H9 (cell line): ENCODE data around the gene CCDC33. TPM values are rescaled to one million over a fixed set of nuclear protein-coding genes. Genes with fewer than 3 reads are reported as not detected.

ENCODE experiments used
- DNase-seq: peaks from one replicate; pipeline ENCODE4 v3.0.0-alpha.2; 2017
- H2AFZ ChIP-seq: one replicate; pipeline ENCODE4 v1.6.1; 2013; ENCODE audit warnings: mild to moderate bottlenecking, low read length, control low read depth, moderate library complexity
- H2AK5ac ChIP-seq: 2 replicates; pipeline ENCODE4 v1.6.1; 2013; ENCODE audit warnings: low read length, control low read depth, mixed read lengths; ENCODE audit not compliant: insufficient read length
- H2BK120ac ChIP-seq: one replicate; pipeline ENCODE4 v1.6.1; 2013; ENCODE audit warnings: low read depth, mild to moderate bottlenecking, low read length, control low read depth, inconsistent platforms; ENCODE audit not compliant: poor library complexity, severe bottlenecking
- H2BK12ac ChIP-seq: 2 replicates; pipeline ENCODE4 v1.6.1; 2013; ENCODE audit warnings: low read length, control low read depth, mixed read lengths, low read depth; ENCODE audit not compliant: insufficient read length
- H2BK15ac ChIP-seq: 2 replicates; pipeline ENCODE4 v1.6.1; 2013; ENCODE audit warnings: low read depth, low read length, control low read depth
- H2BK20ac ChIP-seq: one replicate; pipeline ENCODE4 v1.6.1; 2013; ENCODE audit warnings: low read depth, mild to moderate bottlenecking, low read length, control low read depth, inconsistent platforms; ENCODE audit not compliant: poor library complexity, severe bottlenecking
- H2BK5ac ChIP-seq: 2 replicates; pipeline ENCODE4 v1.6.1; 2013; ENCODE audit warnings: low read length, control low read depth, mixed read lengths; ENCODE audit not compliant: insufficient read length
- H3K14ac ChIP-seq: 2 replicates; pipeline ENCODE4 v1.6.1; 2013; ENCODE audit warnings: low read length, control low read depth; ENCODE audit not compliant: insufficient read depth
- H3K18ac ChIP-seq: 2 replicates; pipeline ENCODE4 v1.6.1; 2013; ENCODE audit warnings: low read depth, mild to moderate bottlenecking, mixed read lengths, low read length, control low read depth; ENCODE audit not compliant: insufficient read length
- H3K23ac ChIP-seq: 2 replicates; pipeline ENCODE4 v1.6.1; 2013; ENCODE audit warnings: low read length, control low read depth, mixed read lengths, low read depth; ENCODE audit not compliant: insufficient read length
- H3K23me2 ChIP-seq: 2 replicates; pipeline ENCODE4 v1.6.1; 2013; ENCODE audit warnings: low read depth, mild to moderate bottlenecking, mixed read lengths, low read length, control low read depth; ENCODE audit not compliant: insufficient read length, poor library complexity, severe bottlenecking
- H3K27ac ChIP-seq: 2 replicates; pipeline ENCODE4 v1.5.1; 2013; ENCODE audit warnings: low read length, control low read depth, mixed read lengths, low read depth; ENCODE audit not compliant: insufficient read length
- H3K27me3 ChIP-seq: 2 replicates; pipeline ENCODE4 v1.6.1; 2013; ENCODE audit warnings: low read length, control low read depth, inconsistent platforms; ENCODE audit not compliant: insufficient read depth
- H3K4ac ChIP-seq: 2 replicates; pipeline ENCODE4 v1.6.1; 2013; ENCODE audit warnings: low read depth, mild to moderate bottlenecking, control low read depth, inconsistent platforms, low read length, moderate library complexity
- H3K4me1 ChIP-seq: 2 replicates; pipeline ENCODE4 v1.6.1; 2013; ENCODE audit warnings: low read length, control low read depth, inconsistent platforms; ENCODE audit not compliant: insufficient read depth
- H3K4me2 ChIP-seq: 2 replicates; pipeline ENCODE4 v1.6.1; 2013; ENCODE audit warnings: low read length, control low read depth, mixed read lengths; ENCODE audit not compliant: insufficient read length, insufficient read depth
- H3K56ac ChIP-seq: 2 replicates; pipeline ENCODE4 v1.6.1; 2013; ENCODE audit warnings: low read depth, mild to moderate bottlenecking, mixed read lengths, low read length, control low read depth; ENCODE audit not compliant: insufficient read length
- H3K79me1 ChIP-seq: 2 replicates; pipeline ENCODE4 v1.6.1; 2013; ENCODE audit warnings: low read depth, mild to moderate bottlenecking, moderate library complexity, low read length, control low read depth, inconsistent platforms; ENCODE audit not compliant: insufficient read depth, poor library complexity, severe bottlenecking
- H3K79me2 ChIP-seq: 2 replicates; pipeline ENCODE4 v1.6.1; 2013; ENCODE audit warnings: low read length, control low read depth, inconsistent platforms; ENCODE audit not compliant: insufficient read depth
- H3K9ac ChIP-seq: 2 replicates; pipeline ENCODE4 v1.6.1; 2013; ENCODE audit warnings: low read length, control low read depth, mixed read lengths; ENCODE audit not compliant: insufficient read length; ENCODE audit errors: extremely low read depth
- H3K9me3 ChIP-seq: one replicate; pipeline ENCODE4 v1.6.1; 2013; ENCODE audit warnings: low read depth, low read length, inconsistent platforms; ENCODE audit not compliant: control insufficient read depth
- H3T11ph ChIP-seq: one replicate; pipeline ENCODE4 v1.6.1; 2013; ENCODE audit warnings: mild to moderate bottlenecking, low read length, control low read depth, inconsistent platforms
- H4K20me1 ChIP-seq: one replicate; pipeline ENCODE4 v1.6.1; 2013; ENCODE audit not compliant: control insufficient read depth, insufficient read length, insufficient read depth
- H4K5ac ChIP-seq: 2 replicates; pipeline ENCODE4 v1.6.1; 2013; ENCODE audit warnings: low read depth, mild to moderate bottlenecking, mixed read lengths, low read length, control low read depth; ENCODE audit not compliant: insufficient read length
- H4K8ac ChIP-seq: replicated peaks from 2 replicates; pipeline ENCODE4 v1.6.1; 2013; ENCODE audit warnings: low read length, control low read depth, mixed read lengths, low read depth; ENCODE audit not compliant: insufficient read length
- H4K91ac ChIP-seq: 2 replicates; pipeline ENCODE4 v1.6.1; 2013; ENCODE audit warnings: low read depth, mild to moderate bottlenecking, moderate library complexity, mixed read lengths, low read length, control low read depth; ENCODE audit not compliant: insufficient read length
- H3K27ac Mint-ChIP-seq, 3 experiments: 2 replicates in 2 of 3; 3 replicates in 1 of 3; pipeline ENCODE4 v1.8.0; 2020 to 2021; ENCODE audit warnings: mixed read lengths in 3 of 3, mild to moderate bottlenecking in 1 of 3, moderate library complexity in 1 of 3
- H3K27me3 Mint-ChIP-seq: 2 replicates; pipeline ENCODE4 v1.8.0; 2021; ENCODE audit warnings: low read depth, mild to moderate bottlenecking, moderate library complexity, mixed read lengths
- H3K36me3 Mint-ChIP-seq, 3 experiments: 2 replicates in 2 of 3; 3 replicates in 1 of 3; pipeline ENCODE4 v1.8.0; 2020 to 2021; ENCODE audit warnings: low read depth in 3 of 3, mixed read lengths in 3 of 3; ENCODE audit not compliant: insufficient read depth in 1 of 3
- H3K4me1 Mint-ChIP-seq, 2 experiments: 2 replicates each; pipeline ENCODE4 v1.8.0; 2020; ENCODE audit warnings: mixed read lengths in 2 of 2
- H3K4me3 Mint-ChIP-seq, 2 experiments: 2 replicates in 1 of 2; 3 replicates in 1 of 2; pipeline ENCODE4 v1.8.0; 2020 to 2021; ENCODE audit warnings: mild to moderate bottlenecking in 2 of 2, mixed read lengths in 2 of 2, moderate library complexity in 1 of 2
- H3K9me3 Mint-ChIP-seq, 2 experiments: 2 replicates in 1 of 2; 3 replicates in 1 of 2; pipeline ENCODE4 v1.8.0; 2020; ENCODE audit warnings: mild to moderate bottlenecking in 2 of 2, mixed read lengths in 2 of 2, moderate library complexity in 1 of 2
- WGBS: extraction: QIAGEN DNeasy Blood & Tissue Kit; methylation state at CpG from one replicate; pipeline ENCODE4 v1.1.7; 2013; ENCODE audit warnings: missing lambda C conversion rate, low lambda C conversion rate, mixed read lengths; ENCODE audit not compliant: insufficient read length; ENCODE audit errors: extremely low coverage; 5-methylcytosine and 5-hydroxymethylcytosine counted together
- total RNA-seq: library from RNA; stranded (reverse); gene quantifications from 2 replicates; pipeline ENCODE4 v1.2.1, GENCODE V29; 2021
- TF ChIP-seq, protein P1 (sequence below): fragments of 200-600 bp; sonication (generic); conservative IDR thresholded peaks from 3 replicates; pipeline ENCODE4 v1.8.0; 2021; ENCODE audit warnings: antibody characterized with exemption, mild to moderate bottlenecking

The CCDC33 gene
- total RNA-seq, 1 experiment from 2014 or later = 4.6 TPM

DNA sequence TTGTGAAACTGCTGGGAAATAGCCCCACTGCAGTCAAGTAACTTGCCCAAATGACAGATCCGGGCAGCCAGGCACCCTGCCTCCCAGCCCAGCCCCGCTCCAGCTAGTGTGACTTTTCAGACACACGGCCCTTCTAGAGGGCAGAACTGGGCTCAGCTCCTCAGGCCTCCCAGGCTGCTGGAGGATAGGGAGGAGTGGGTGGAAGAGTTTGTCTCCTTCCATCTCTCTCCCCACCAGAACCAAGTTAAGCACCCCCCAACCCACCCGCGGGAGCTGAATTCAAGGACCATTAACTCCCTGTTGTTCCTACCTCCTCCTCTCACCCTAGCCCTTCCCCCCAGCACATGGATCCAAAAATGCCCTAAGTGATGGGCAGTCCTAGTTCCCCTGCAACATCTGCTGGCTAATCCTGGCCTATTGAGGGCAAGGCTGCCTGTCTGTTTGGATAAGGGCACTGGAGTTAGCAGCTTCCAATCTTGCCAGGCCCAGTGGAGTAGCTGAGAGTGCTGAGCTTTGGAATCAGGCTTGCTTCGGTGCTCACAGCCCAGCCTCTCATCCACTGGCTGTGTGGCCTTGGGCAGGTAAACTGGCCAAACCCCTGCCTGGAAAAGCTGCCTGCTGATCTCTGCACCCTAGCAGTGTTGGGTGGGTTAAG lies 3.1 kb downstream of the CCDC33 start:
- Histone ChIP-seq H3K4ac (no peak overlapping the region), H4K91ac (no peak overlapping the region), H2BK15ac (no peak overlapping the region), H3K9me3 (no peaks in the 10 kb centered on the region), H3K14ac (no peak overlapping the region; the same call in 1 of the 2 replicates), H4K5ac (no peak overlapping the region), H3K79me1 (no peaks in the 10 kb centered on the region), H3K27me3 (no peaks in the 10 kb centered on the region; the same call in 1 of the 2 replicates), H2BK120ac (no peak overlapping the region), H3K56ac (no peak overlapping the region), H3K4me1 (peaks cover 4% of the 10 kb centered on the region; the same call in 1 of the 2 replicates), H3K79me2 (no peaks in the 10 kb centered on the region), H4K20me1 (no peaks in the 10 kb centered on the region), H3K23ac (no peak overlapping the region), H2BK5ac (no peak overlapping the region), H3K27ac (no peak overlapping the region), H2AFZ (no peak overlapping the region), H3T11ph (no peak overlapping the region), H3K4me2 (no peak overlapping the region), H2BK12ac (no peak overlapping the region), H3K23me2 (no peaks in the 10 kb centered on the region), H3K9ac (no peak overlapping the region), H4K8ac (no peak overlapping the region), H3K18ac (no peak overlapping the region), H2AK5ac (no peak overlapping the region), H2BK20ac (no peak overlapping the region)
- H3K36me3 Mint-ChIP-seq = no peaks in the 10 kb centered on the region
- TF ChIP-seq, protein P1, sequence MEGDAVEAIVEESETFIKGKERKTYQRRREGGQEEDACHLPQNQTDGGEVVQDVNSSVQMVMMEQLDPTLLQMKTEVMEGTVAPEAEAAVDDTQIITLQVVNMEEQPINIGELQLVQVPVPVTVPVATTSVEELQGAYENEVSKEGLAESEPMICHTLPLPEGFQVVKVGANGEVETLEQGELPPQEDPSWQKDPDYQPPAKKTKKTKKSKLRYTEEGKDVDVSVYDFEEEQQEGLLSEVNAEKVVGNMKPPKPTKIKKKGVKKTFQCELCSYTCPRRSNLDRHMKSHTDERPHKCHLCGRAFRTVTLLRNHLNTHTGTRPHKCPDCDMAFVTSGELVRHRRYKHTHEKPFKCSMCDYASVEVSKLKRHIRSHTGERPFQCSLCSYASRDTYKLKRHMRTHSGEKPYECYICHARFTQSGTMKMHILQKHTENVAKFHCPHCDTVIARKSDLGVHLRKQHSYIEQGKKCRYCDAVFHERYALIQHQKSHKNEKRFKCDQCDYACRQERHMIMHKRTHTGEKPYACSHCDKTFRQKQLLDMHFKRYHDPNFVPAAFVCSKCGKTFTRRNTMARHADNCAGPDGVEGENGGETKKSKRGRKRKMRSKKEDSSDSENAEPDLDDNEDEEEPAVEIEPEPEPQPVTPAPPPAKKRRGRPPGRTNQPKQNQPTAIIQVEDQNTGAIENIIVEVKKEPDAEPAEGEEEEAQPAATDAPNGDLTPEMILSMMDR = no peak
- H3K9me3 Mint-ChIP-seq = no peaks in the 10 kb centered on the region
- H3K4me3 Mint-ChIP-seq = no peak overlapping the region
- no CpG with 5 or more reads among the region's 6 CpGs for WGBS
- peaks cover 39% of the 10 kb centered on the region for H3K27me3 Mint-ChIP-seq
- no peak for DNase-seq
- peak overlapping the region in 1 of 3 experiments; percentile 70; a peak in 1 of 7 replicates for H3K27ac Mint-ChIP-seq
- peaks cover 33 to 52% of the 10 kb centered on the region in 2 experiments for H3K4me1 Mint-ChIP-seq
